ENCODE data around the gene FCHSD2. TPM values are rescaled to one million over a fixed set of nuclear protein-coding genes. Genes with fewer than 3 reads are reported as not detected.

The FCHSD2 gene
- polyA plus RNA-seq, 4 donors: 2.0 to 25.1 (median 7.9) TPM

DNA sequence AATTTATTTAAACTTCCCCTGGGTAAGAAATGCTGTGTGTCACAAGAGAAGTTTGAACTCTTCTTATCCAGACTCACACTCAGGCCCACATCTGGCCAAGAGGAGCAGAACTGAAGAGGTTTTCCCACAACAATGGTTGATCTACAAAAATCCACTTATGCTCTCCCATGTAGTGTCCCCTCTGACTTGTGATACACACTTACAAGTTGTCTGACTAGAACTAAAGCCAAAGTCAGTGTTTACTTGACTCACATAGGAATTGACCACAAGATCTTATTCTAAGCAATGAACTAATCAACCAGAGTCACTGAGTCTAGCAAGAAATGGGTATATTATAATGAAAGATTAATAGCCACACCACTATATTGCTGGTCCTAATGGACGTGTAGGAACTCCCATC lies 194.9 kb downstream of the FCHSD2 start:
- DNase-seq (no peak), FAIRE-seq (no peak)
- no peaks in the 10 kb centered on the region for H3K4me1 ChIP-seq (ENCODE audit: control insufficient read depth in 3 of 3, insufficient read depth in 2 of 3, low read depth in 1 of 3, low read length in 2 of 3)
- peaks cover 0 to 3% (median 0%) of the 10 kb centered on the region in 3 donors for H3K36me3 ChIP-seq (ENCODE audit: control insufficient read depth in 3 of 3, insufficient read depth in 2 of 3, low read depth in 1 of 3, low read length in 3 of 3)
- H3K27ac ChIP-seq (ENCODE audit: low read depth in 1 of 3, low read length in 2 of 3): no peak overlapping the region
- H3K27me3 ChIP-seq (ENCODE audit: control insufficient read depth in 3 of 3, insufficient read depth in 3 of 3, low read length in 3 of 3): no peaks in the 10 kb centered on the region
- 88 to 93% (median 89%) methylated on average over 1 of the region's 1 CpG for WGBS, 3 donors
- H3K4me3 ChIP-seq (ENCODE audit: low read depth in 1 of 3, low read length in 3 of 3): no peak overlapping the region
- peaks cover 0 to 5% of the 10 kb centered on the region in 2 donors for H3K9me3 ChIP-seq (ENCODE audit: control insufficient read depth in 2 of 2, insufficient read depth in 1 of 2, low read depth in 1 of 2, low read length in 1 of 2)

- 11 to 35% (median 32%) methylated on average over 1 of the region's 1 CpG for WGBS, 3 donors
- Histone ChIP-seq H3K4me3 (ENCODE audit: low read depth in 1 of 3, low read length in 3 of 3) (no peak overlapping the region), H3K36me3 (ENCODE audit: control insufficient read depth in 3 of 3, insufficient read depth in 2 of 3, low read depth in 1 of 3, low read length in 3 of 3) (peaks cover 0 to 9% (median 0%) of the 10 kb centered on the region in 3 donors), H3K9me3 (ENCODE audit: control insufficient read depth in 2 of 2, insufficient read depth in 1 of 2, low read depth in 1 of 2, low read length in 1 of 2) (no peaks in the 10 kb centered on the region), H3K4me1 (ENCODE audit: control insufficient read depth in 3 of 3, insufficient read depth in 2 of 3, low read depth in 1 of 3, low read length in 2 of 3) (no peaks in the 10 kb centered on the region), H3K27me3 (ENCODE audit: control insufficient read depth in 3 of 3, insufficient read depth in 3 of 3, low read length in 3 of 3) (no peaks in the 10 kb centered on the region), H3K27ac (ENCODE audit: low read depth in 1 of 3, low read length in 2 of 3) (no peak overlapping the region)
- FAIRE-seq (no peak), DNase-seq (no peak)
Observed at GRCh38 chr11:72943664-72944063, 198.5 kb downstream of the FCHSD2 start.

DNA sequence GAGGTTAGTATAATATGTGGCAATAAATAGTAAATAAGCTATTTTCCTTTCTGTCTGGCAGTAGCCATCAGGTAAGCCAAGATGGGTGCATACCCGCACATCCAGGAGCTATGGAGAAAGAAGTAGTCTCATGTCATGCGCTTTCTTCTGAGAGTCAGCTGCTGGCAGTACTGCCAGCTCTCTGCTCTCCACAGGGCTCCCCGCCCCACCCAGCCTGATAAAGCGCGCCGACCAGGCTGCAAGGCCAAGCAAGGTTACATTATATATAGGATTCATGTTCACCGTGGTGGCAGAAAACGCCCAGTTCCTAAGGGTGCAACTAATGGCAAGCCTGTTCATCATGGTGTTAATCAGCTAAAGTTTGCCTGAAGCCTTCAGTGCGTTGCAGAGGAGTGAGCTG lies 201.7 kb downstream of the FCHSD2 start:
- 95 to 96% (median 96%) methylated on average over 9 of the region's 9 CpGs for WGBS, 3 donors
- DNase-seq: no peak
- H3K27ac ChIP-seq (ENCODE audit: low read depth in 1 of 3, low read length in 2 of 3): no peak overlapping the region
- FAIRE-seq: no peak
- peaks cover 0 to 6% (median 0%) of the 10 kb centered on the region in 3 donors for H3K36me3 ChIP-seq (ENCODE audit: control insufficient read depth in 3 of 3, insufficient read depth in 2 of 3, low read depth in 1 of 3, low read length in 3 of 3)
- no peak overlapping the region for H3K4me3 ChIP-seq (ENCODE audit: low read depth in 1 of 3, low read length in 3 of 3)
- peaks cover 0 to 3% (median 0%) of the 10 kb centered on the region in 3 donors for H3K4me1 ChIP-seq (ENCODE audit: control insufficient read depth in 3 of 3, insufficient read depth in 2 of 3, low read depth in 1 of 3, low read length in 2 of 3)
- no peaks in the 10 kb centered on the region for H3K9me3 ChIP-seq (ENCODE audit: control insufficient read depth in 2 of 2, insufficient read depth in 1 of 2, low read depth in 1 of 2, low read length in 1 of 2)
- H3K27me3 ChIP-seq (ENCODE audit: control insufficient read depth in 3 of 3, insufficient read depth in 3 of 3, low read length in 3 of 3): no peaks in the 10 kb centered on the region

- no peaks in the 10 kb centered on the region for H3K9me3 ChIP-seq (ENCODE audit: control insufficient read depth in 2 of 2, insufficient read depth in 1 of 2, low read depth in 1 of 2, low read length in 1 of 2)
- FAIRE-seq (no peak), DNase-seq (no peak)
- H3K27ac ChIP-seq (ENCODE audit: low read depth in 1 of 3, low read length in 2 of 3): no peak overlapping the region
- H3K27me3 ChIP-seq (ENCODE audit: control insufficient read depth in 3 of 3, insufficient read depth in 3 of 3, low read length in 3 of 3): no peaks in the 10 kb centered on the region
- no peak overlapping the region for H3K4me3 ChIP-seq (ENCODE audit: low read depth in 1 of 3, low read length in 3 of 3)
- H3K4me1 ChIP-seq (ENCODE audit: control insufficient read depth in 3 of 3, insufficient read depth in 2 of 3, low read depth in 1 of 3, low read length in 2 of 3): peaks cover 0 to 3% (median 0%) of the 10 kb centered on the region in 3 donors
- 64 to 87% (median 80%) methylated on average over 2 of the region's 2 CpGs for WGBS, 3 donors
- H3K36me3 ChIP-seq (ENCODE audit: control insufficient read depth in 3 of 3, insufficient read depth in 2 of 3, low read depth in 1 of 3, low read length in 3 of 3): peaks cover 0 to 6% (median 0%) of the 10 kb centered on the region in 3 donors
Observed at GRCh38 chr11:72939031-72939430, 203.1 kb downstream of the FCHSD2 start.

DNA sequence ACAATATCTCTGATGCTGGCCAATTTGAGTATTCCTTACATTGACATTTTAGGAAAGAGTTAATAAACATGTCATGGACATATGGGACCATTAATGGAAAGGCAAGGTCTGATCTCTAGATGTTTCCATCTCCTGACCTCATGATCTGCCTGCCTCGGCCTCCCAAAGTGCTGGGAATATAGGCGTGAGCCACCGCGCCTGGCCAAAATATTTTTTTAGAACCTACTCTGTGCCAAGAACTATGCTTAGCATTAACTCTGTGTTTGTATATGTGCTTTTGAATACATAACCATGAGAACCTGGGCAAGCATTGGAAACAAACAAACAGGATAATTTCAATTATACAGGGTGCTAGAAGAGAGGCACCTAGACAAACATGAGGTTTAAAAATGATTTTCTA lies 204.7 kb downstream of the FCHSD2 start:
- Histone ChIP-seq H3K4me1 (ENCODE audit: control insufficient read depth in 3 of 3, insufficient read depth in 2 of 3, low read depth in 1 of 3, low read length in 2 of 3) (peaks cover 0 to 3% (median 0%) of the 10 kb centered on the region in 3 donors), H3K36me3 (ENCODE audit: control insufficient read depth in 3 of 3, insufficient read depth in 2 of 3, low read depth in 1 of 3, low read length in 3 of 3) (peaks cover 0 to 6% (median 0%) of the 10 kb centered on the region in 3 donors), H3K9me3 (ENCODE audit: control insufficient read depth in 2 of 2, insufficient read depth in 1 of 2, low read depth in 1 of 2, low read length in 1 of 2) (no peaks in the 10 kb centered on the region), H3K27ac (ENCODE audit: low read depth in 1 of 3, low read length in 2 of 3) (no peak overlapping the region), H3K4me3 (ENCODE audit: low read depth in 1 of 3, low read length in 3 of 3) (no peak overlapping the region), H3K27me3 (ENCODE audit: control insufficient read depth in 3 of 3, insufficient read depth in 3 of 3, low read length in 3 of 3) (no peaks in the 10 kb centered on the region)
- WGBS, 3 donors: 83 to 98% (median 95%) methylated on average over 4 of the region's 4 CpGs
- FAIRE-seq (no peak), DNase-seq (no peak)

GRCh38 chr11:72935700-72936099 lies 206.4 kb downstream of the FCHSD2 start:
- Histone ChIP-seq H3K27ac (ENCODE audit: low read depth in 1 of 3, low read length in 2 of 3) (no peak overlapping the region), H3K4me1 (ENCODE audit: control insufficient read depth in 3 of 3, insufficient read depth in 2 of 3, low read depth in 1 of 3, low read length in 2 of 3) (peaks cover 0 to 3% (median 0%) of the 10 kb centered on the region in 3 donors), H3K27me3 (ENCODE audit: control insufficient read depth in 3 of 3, insufficient read depth in 3 of 3, low read length in 3 of 3) (no peaks in the 10 kb centered on the region)

DNA sequence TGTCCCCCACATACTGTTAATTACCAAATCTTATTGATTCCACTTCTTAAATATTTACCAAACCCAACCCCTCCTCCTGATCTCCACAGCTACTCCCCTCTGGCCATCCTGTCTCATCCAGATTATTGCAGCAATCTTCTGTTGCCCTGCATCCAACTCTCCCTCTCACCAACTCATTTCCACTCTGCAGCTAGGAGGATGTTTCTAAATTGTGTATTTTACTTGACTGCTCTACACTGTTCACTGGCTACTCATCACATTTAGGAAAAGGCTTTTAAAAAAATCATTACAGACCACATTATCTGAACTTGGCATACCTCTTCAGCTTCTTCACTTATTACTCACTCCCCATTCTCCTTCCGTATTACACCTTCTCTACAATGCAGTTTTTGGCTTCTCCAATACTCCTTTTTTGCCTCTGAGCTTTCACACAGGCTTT lies 210.0 kb downstream of the FCHSD2 start:
- Histone ChIP-seq H3K27ac (ENCODE audit: low read depth in 1 of 3, low read length in 2 of 3) (no peak overlapping the region), H3K4me3 (ENCODE audit: low read depth in 1 of 3, low read length in 3 of 3) (no peak overlapping the region), H3K4me1 (ENCODE audit: control insufficient read depth in 3 of 3, insufficient read depth in 2 of 3, low read depth in 1 of 3, low read length in 2 of 3) (peaks cover 0 to 3% (median 0%) of the 10 kb centered on the region in 3 donors), H3K27me3 (ENCODE audit: control insufficient read depth in 3 of 3, insufficient read depth in 3 of 3, low read length in 3 of 3) (no peaks in the 10 kb centered on the region), H3K36me3 (ENCODE audit: control insufficient read depth in 3 of 3, insufficient read depth in 2 of 3, low read depth in 1 of 3, low read length in 3 of 3) (peaks cover 0 to 3% (median 0%) of the 10 kb centered on the region in 3 donors), H3K9me3 (ENCODE audit: control insufficient read depth in 2 of 2, insufficient read depth in 1 of 2, low read depth in 1 of 2, low read length in 1 of 2) (no peaks in the 10 kb centered on the region)
- DNase-seq (no peak), FAIRE-seq (no peak)
- WGBS, 3 donors: 93 to 100% (median 97%) methylated on average over 1 of the region's 1 CpG

More at GRCh38 chr11:72935700-72936099, 206.4 kb downstream of the FCHSD2 start:
- no peak overlapping the region for H3K4me3 ChIP-seq (ENCODE audit: low read depth in 1 of 3, low read length in 3 of 3)
- FAIRE-seq (no peak), DNase-seq (no peak)
- no peaks in the 10 kb centered on the region for H3K9me3 ChIP-seq (ENCODE audit: control insufficient read depth in 2 of 2, insufficient read depth in 1 of 2, low read depth in 1 of 2, low read length in 1 of 2)
- peaks cover 0 to 3% (median 0%) of the 10 kb centered on the region in 3 donors for H3K36me3 ChIP-seq (ENCODE audit: control insufficient read depth in 3 of 3, insufficient read depth in 2 of 3, low read depth in 1 of 3, low read length in 3 of 3)

GRCh38 chr11:72930008-72930407 lies 212.1 kb downstream of the FCHSD2 start:
- Histone ChIP-seq H3K27ac (ENCODE audit: low read depth in 1 of 3, low read length in 2 of 3) (no peak overlapping the region), H3K4me3 (ENCODE audit: low read depth in 1 of 3, low read length in 3 of 3) (no peak overlapping the region), H3K4me1 (ENCODE audit: control insufficient read depth in 3 of 3, insufficient read depth in 2 of 3, low read depth in 1 of 3, low read length in 2 of 3) (no peaks in the 10 kb centered on the region), H3K9me3 (ENCODE audit: control insufficient read depth in 2 of 2, insufficient read depth in 1 of 2, low read depth in 1 of 2, low read length in 1 of 2) (no peaks in the 10 kb centered on the region), H3K36me3 (ENCODE audit: control insufficient read depth in 3 of 3, insufficient read depth in 2 of 3, low read depth in 1 of 3, low read length in 3 of 3) (peaks cover 0 to 11% (median 0%) of the 10 kb centered on the region in 3 donors), H3K27me3 (ENCODE audit: control insufficient read depth in 3 of 3, insufficient read depth in 3 of 3, low read length in 3 of 3) (no peaks in the 10 kb centered on the region)
- no peak for DNase-seq
- WGBS, 3 donors: 76 to 95% (median 92%) methylated on average over 2 of the region's 2 CpGs
- no peak for FAIRE-seq

- no peak for DNase-seq
- Histone ChIP-seq H3K4me3 (ENCODE audit: low read depth in 1 of 3, low read length in 3 of 3) (no peak overlapping the region), H3K9me3 (ENCODE audit: control insufficient read depth in 2 of 2, insufficient read depth in 1 of 2, low read depth in 1 of 2, low read length in 1 of 2) (no peaks in the 10 kb centered on the region), H3K36me3 (ENCODE audit: control insufficient read depth in 3 of 3, insufficient read depth in 2 of 3, low read depth in 1 of 3, low read length in 3 of 3) (peaks cover 0 to 11% (median 0%) of the 10 kb centered on the region in 3 donors), H3K4me1 (ENCODE audit: control insufficient read depth in 3 of 3, insufficient read depth in 2 of 3, low read depth in 1 of 3, low read length in 2 of 3) (no peaks in the 10 kb centered on the region), H3K27ac (ENCODE audit: low read depth in 1 of 3, low read length in 2 of 3) (no peak overlapping the region), H3K27me3 (ENCODE audit: control insufficient read depth in 3 of 3, insufficient read depth in 3 of 3, low read length in 3 of 3) (no peaks in the 10 kb centered on the region)
- WGBS, 3 donors: 83 to 94% (median 83%) methylated on average over 1 of the region's 1 CpG
- no peak for FAIRE-seq
Observed at GRCh38 chr11:72929256-72929655, 212.9 kb downstream of the FCHSD2 start.
